Measurements from ENCODE around the gene ZBTB3.

DNA sequence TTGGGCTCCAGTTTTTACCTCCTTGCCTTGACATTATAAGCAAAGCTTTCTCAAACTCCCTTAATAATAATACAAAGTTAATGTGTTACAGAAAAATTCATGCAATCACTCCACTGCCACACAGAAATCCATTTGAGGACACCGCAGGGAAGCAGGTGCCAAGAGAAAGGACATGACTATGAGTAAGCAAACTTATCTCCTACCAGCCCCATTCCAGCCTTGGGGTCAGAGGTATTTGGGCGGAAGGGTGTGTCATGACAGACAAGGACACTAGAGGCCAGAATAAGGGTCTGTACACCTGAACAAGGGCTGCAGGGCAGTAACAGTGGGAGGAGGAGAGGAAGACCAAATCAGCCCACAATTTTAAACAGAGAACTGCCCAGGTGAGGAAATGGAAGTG lies 40.6 kb downstream of the ZBTB3 start:
- no peak for TF ChIP-seq POLR2AphosphoS5 (IDR thresholded peaks at IDR 0.05; ENCODE audit: low read depth, low read length)
- TF ChIP-seq, protein P1, sequence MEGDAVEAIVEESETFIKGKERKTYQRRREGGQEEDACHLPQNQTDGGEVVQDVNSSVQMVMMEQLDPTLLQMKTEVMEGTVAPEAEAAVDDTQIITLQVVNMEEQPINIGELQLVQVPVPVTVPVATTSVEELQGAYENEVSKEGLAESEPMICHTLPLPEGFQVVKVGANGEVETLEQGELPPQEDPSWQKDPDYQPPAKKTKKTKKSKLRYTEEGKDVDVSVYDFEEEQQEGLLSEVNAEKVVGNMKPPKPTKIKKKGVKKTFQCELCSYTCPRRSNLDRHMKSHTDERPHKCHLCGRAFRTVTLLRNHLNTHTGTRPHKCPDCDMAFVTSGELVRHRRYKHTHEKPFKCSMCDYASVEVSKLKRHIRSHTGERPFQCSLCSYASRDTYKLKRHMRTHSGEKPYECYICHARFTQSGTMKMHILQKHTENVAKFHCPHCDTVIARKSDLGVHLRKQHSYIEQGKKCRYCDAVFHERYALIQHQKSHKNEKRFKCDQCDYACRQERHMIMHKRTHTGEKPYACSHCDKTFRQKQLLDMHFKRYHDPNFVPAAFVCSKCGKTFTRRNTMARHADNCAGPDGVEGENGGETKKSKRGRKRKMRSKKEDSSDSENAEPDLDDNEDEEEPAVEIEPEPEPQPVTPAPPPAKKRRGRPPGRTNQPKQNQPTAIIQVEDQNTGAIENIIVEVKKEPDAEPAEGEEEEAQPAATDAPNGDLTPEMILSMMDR (IDR thresholded peaks at IDR 0.05): no peak
